Liver (tissue), 3 donors: ENCODE measurements around the gene OR9A4.

Source experiments
- EGR1 ChIP-seq, 2 donors: IDR thresholded peaks; 2 replicates each; pipeline ENCODE4 v1.6.1; 2016 to 2018; ENCODE audit warnings: antibody characterized with exemption in 2 of 2, low read depth in 2 of 2
- GABPA ChIP-seq, 2 donors: IDR thresholded peaks in 1 of 2; conservative IDR thresholded peaks in 1 of 2; 2 replicates each; pipeline ENCODE4 v1.6.1; 2016; ENCODE audit warnings: antibody characterized with exemption in 2 of 2, mild to moderate bottlenecking in 1 of 2, moderate library complexity in 1 of 2
- JUND ChIP-seq, 2 donors: IDR thresholded peaks; 2 replicates each; pipeline ENCODE4 v1.6.1; 2016; ENCODE audit warnings: antibody characterized with exemption in 2 of 2
- RAD21 ChIP-seq, 2 donors: IDR thresholded peaks; 2 replicates each; pipeline ENCODE4 v1.6.1; 2016; ENCODE audit warnings: antibody characterized with exemption in 2 of 2, mild to moderate bottlenecking in 2 of 2
- RXRA ChIP-seq, 2 donors: IDR thresholded peaks; 2 replicates each; pipeline ENCODE4 v1.6.1; 2017 to 2018; ENCODE audit warnings: antibody characterized with exemption in 2 of 2, mild to moderate bottlenecking in 1 of 2
- TAF1 ChIP-seq: conservative IDR thresholded peaks from 2 replicates; pipeline ENCODE4 v1.6.1; 2016; ENCODE audit warnings: antibody characterized with exemption, mild to moderate bottlenecking
- TF ChIP-seq, protein P1 (sequence below): fragments of 150-350 bp; IDR thresholded peaks from 2 replicates; pipeline ENCODE4 v1.5.1; 2017; ENCODE audit warnings: improper control_type of control experiment, low read depth, low read length; ENCODE audit not compliant: missing input control
- TF ChIP-seq, protein P2 (sequence below): IDR thresholded peaks from 2 replicates; pipeline ENCODE4 v1.6.1; 2016; ENCODE audit warnings: antibody characterized with exemption, mild to moderate bottlenecking
- TF ChIP-seq, protein P3 (sequence below): IDR thresholded peaks from 2 replicates; pipeline ENCODE4 v1.6.1; 2016; ENCODE audit warnings: antibody characterized with exemption
- TF ChIP-seq, protein P4 (sequence below): IDR thresholded peaks from 2 replicates; pipeline ENCODE4 v1.6.1; 2016; ENCODE audit warnings: antibody characterized with exemption
- TF ChIP-seq, protein P5 (sequence below): IDR thresholded peaks from 2 replicates; pipeline ENCODE4 v1.6.1; 2016; ENCODE audit warnings: antibody characterized with exemption
- donor health status: healthy.
- donor health status: healthy.

DNA sequence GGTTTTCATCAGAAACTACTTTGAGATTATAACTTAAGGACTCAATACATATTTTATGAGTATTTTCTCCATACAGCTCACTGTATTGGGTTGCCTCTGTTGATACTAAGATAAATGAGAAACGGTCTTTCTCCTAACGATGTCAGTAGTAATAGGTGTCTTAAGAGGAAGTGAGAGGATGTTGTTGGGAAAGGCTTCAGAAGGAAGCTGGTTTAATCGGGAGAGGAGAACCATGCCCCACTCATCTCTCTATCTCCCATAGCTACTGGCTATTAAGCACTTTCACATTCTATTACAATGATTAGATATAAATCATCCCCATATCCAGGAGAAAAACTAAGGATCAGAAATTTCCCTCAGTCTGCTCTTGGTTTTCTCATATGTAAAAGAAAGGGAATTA is 28.6 kb downstream of the OR9A4 start:
- no peak for TF ChIP-seq TAF1
- no peak for TF ChIP-seq JUND (IDR thresholded peaks at IDR 0.05)
- TF ChIP-seq, protein P1, sequence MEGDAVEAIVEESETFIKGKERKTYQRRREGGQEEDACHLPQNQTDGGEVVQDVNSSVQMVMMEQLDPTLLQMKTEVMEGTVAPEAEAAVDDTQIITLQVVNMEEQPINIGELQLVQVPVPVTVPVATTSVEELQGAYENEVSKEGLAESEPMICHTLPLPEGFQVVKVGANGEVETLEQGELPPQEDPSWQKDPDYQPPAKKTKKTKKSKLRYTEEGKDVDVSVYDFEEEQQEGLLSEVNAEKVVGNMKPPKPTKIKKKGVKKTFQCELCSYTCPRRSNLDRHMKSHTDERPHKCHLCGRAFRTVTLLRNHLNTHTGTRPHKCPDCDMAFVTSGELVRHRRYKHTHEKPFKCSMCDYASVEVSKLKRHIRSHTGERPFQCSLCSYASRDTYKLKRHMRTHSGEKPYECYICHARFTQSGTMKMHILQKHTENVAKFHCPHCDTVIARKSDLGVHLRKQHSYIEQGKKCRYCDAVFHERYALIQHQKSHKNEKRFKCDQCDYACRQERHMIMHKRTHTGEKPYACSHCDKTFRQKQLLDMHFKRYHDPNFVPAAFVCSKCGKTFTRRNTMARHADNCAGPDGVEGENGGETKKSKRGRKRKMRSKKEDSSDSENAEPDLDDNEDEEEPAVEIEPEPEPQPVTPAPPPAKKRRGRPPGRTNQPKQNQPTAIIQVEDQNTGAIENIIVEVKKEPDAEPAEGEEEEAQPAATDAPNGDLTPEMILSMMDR, result no peak
- TF ChIP-seq, protein P2, sequence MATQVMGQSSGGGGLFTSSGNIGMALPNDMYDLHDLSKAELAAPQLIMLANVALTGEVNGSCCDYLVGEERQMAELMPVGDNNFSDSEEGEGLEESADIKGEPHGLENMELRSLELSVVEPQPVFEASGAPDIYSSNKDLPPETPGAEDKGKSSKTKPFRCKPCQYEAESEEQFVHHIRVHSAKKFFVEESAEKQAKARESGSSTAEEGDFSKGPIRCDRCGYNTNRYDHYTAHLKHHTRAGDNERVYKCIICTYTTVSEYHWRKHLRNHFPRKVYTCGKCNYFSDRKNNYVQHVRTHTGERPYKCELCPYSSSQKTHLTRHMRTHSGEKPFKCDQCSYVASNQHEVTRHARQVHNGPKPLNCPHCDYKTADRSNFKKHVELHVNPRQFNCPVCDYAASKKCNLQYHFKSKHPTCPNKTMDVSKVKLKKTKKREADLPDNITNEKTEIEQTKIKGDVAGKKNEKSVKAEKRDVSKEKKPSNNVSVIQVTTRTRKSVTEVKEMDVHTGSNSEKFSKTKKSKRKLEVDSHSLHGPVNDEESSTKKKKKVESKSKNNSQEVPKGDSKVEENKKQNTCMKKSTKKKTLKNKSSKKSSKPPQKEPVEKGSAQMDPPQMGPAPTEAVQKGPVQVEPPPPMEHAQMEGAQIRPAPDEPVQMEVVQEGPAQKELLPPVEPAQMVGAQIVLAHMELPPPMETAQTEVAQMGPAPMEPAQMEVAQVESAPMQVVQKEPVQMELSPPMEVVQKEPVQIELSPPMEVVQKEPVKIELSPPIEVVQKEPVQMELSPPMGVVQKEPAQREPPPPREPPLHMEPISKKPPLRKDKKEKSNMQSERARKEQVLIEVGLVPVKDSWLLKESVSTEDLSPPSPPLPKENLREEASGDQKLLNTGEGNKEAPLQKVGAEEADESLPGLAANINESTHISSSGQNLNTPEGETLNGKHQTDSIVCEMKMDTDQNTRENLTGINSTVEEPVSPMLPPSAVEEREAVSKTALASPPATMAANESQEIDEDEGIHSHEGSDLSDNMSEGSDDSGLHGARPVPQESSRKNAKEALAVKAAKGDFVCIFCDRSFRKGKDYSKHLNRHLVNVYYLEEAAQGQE, result no peak
- TF ChIP-seq EGR1 (IDR thresholded peaks at IDR 0.05; ENCODE audit: low read depth in 2 of 2), result no peak
- TF ChIP-seq, protein P3, sequence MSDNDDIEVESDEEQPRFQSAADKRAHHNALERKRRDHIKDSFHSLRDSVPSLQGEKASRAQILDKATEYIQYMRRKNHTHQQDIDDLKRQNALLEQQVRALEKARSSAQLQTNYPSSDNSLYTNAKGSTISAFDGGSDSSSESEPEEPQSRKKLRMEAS, result no peak
- TF ChIP-seq GABPA (IDR thresholded peaks at IDR 0.05 in 1 of 2, conservative IDR thresholded peaks at IDR 0.05 in 1 of 2), result no peak
- TF ChIP-seq, protein P4, sequence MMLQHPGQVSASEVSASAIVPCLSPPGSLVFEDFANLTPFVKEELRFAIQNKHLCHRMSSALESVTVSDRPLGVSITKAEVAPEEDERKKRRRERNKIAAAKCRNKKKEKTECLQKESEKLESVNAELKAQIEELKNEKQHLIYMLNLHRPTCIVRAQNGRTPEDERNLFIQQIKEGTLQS, result no peak
- no peak for TF ChIP-seq RXRA (IDR thresholded peaks at IDR 0.05)
- TF ChIP-seq, protein P5, sequence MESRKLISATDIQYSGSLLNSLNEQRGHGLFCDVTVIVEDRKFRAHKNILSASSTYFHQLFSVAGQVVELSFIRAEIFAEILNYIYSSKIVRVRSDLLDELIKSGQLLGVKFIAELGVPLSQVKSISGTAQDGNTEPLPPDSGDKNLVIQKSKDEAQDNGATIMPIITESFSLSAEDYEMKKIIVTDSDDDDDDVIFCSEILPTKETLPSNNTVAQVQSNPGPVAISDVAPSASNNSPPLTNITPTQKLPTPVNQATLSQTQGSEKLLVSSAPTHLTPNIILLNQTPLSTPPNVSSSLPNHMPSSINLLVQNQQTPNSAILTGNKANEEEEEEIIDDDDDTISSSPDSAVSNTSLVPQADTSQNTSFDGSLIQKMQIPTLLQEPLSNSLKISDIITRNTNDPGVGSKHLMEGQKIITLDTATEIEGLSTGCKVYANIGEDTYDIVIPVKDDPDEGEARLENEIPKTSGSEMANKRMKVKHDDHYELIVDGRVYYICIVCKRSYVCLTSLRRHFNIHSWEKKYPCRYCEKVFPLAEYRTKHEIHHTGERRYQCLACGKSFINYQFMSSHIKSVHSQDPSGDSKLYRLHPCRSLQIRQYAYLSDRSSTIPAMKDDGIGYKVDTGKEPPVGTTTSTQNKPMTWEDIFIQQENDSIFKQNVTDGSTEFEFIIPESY, result no peak
- TF ChIP-seq RAD21 (IDR thresholded peaks at IDR 0.05), result no peak
